ENCODE measurements around the gene C2orf68. TPM values are rescaled to one million over a fixed set of nuclear protein-coding genes. Genes with fewer than 3 reads are reported as not detected.

C2orf68 gene
- total and polyA plus RNA-seq, 2 of the 13 experiments (the other 11 are each of a cell fraction or from before 2014, with no cell fraction given), result 47.1 to 77.4 TPM

- peak; percentile 99 for TF ChIP-seq FOSL2 (CRISPR knock-in tag; IDR thresholded peaks at IDR 0.05)
- TF ChIP-seq KDM2A (CRISPR knock-in tag; IDR thresholded peaks at IDR 0.05; ENCODE audit: borderline replicate concordance, low read depth), result peak; percentile 41; the same call in 1 of the 2 replicates
- TF ChIP-seq FLYWCH1 (CRISPR knock-in tag; IDR thresholded peaks at IDR 0.05), result no peak
- peak; percentile 36; the same call in 1 of the 2 replicates for TF ChIP-seq ZNF230 (CRISPR knock-in tag; IDR thresholded peaks at IDR 0.05)
- TF ChIP-seq HNF1A (IDR thresholded peaks at IDR 0.05; ENCODE audit: low read depth), result peak; percentile 27; the same call in 1 of the 2 replicates
- TF ChIP-seq HNF1A (CRISPR knock-in tag; IDR thresholded peaks at IDR 0.05; ENCODE audit: borderline replicate concordance), result no peak; the same call in 1 of the 2 replicates
- peak; percentile 94 for TF ChIP-seq GATAD2A (CRISPR knock-in tag; IDR thresholded peaks at IDR 0.05)
- TF ChIP-seq CREM (IDR thresholded peaks at IDR 0.05), result peak; percentile 66; the same call in 1 of the 2 replicates
- no peak for TF ChIP-seq CREM (CRISPR knock-in tag; IDR thresholded peaks at IDR 0.05)
- peak; percentile 24; the same call in 1 of the 2 replicates for TF ChIP-seq ZNF296 (CRISPR knock-in tag; conservative IDR thresholded peaks at IDR 0.05)
- peak; percentile 88 for TF ChIP-seq ZNF292 (CRISPR knock-in tag; IDR thresholded peaks at IDR 0.05; ENCODE audit: borderline replicate concordance, low read depth)
- peak; percentile 21; the same call in 1 of the 2 replicates for TF ChIP-seq ZNF33A (CRISPR knock-in tag; IDR thresholded peaks at IDR 0.05; ENCODE audit: borderline replicate concordance)
- no peak for TF ChIP-seq NR3C1 (CRISPR knock-in tag; IDR thresholded peaks at IDR 0.05)
- no peak for TF ChIP-seq ZNF10 (CRISPR knock-in tag; IDR thresholded peaks at IDR 0.05; ENCODE audit: borderline replicate concordance, low read depth)
- TF ChIP-seq HMG20B (CRISPR knock-in tag; conservative IDR thresholded peaks at IDR 0.05), result peak; percentile 45; the same call in 1 of the 2 replicates
- peak; percentile 23 for TF ChIP-seq POGK (CRISPR knock-in tag; conservative IDR thresholded peaks at IDR 0.05)
- peak; percentile 96 for TF ChIP-seq ZNF792 (CRISPR knock-in tag; IDR thresholded peaks at IDR 0.05)
- TF ChIP-seq FOXP1 (IDR thresholded peaks at IDR 0.05), result peak; percentile 70
- peak; percentile 67 for TF ChIP-seq FOXP1 (CRISPR knock-in tag; IDR thresholded peaks at IDR 0.05)
- peak; percentile 29; the same call in 1 of the 2 replicates for TF ChIP-seq ZNF616 (CRISPR knock-in tag; IDR thresholded peaks at IDR 0.05; ENCODE audit: low read depth)
- TF ChIP-seq ZNF720 (CRISPR knock-in tag; IDR thresholded peaks at IDR 0.05), result 0 out of 2 replicates have a peak, but pooled peaks have one; percentile 22
- 0 out of 2 replicates have a peak, but pooled peaks have one; percentile 92 for TF ChIP-seq XBP1 (CRISPR knock-in tag; IDR thresholded peaks at IDR 0.05)
- TF ChIP-seq KLF12 (CRISPR knock-in tag; IDR thresholded peaks at IDR 0.05; ENCODE audit: borderline replicate concordance), result 0 out of 2 replicates have a peak, but pooled peaks have one; percentile 38
- peak; percentile 98 for TF ChIP-seq ZNF737 (CRISPR knock-in tag; IDR thresholded peaks at IDR 0.05; ENCODE audit: borderline replicate concordance)
- peak; percentile 56; the same call in 1 of the 2 replicates for TF ChIP-seq ZNF430 (CRISPR knock-in tag; IDR thresholded peaks at IDR 0.05)
- peak; percentile 76 for TF ChIP-seq ZNF746 (CRISPR knock-in tag; IDR thresholded peaks at IDR 0.05)
Observed at GRCh38 chr2:85584857-85585780, 26.7 kb downstream of the C2orf68 start (continued).
